Left lung (tissue), 10 donors: ENCODE data around the gene OLFML3. TPM values are rescaled to one million over a fixed set of nuclear protein-coding genes. Genes with fewer than 3 reads are reported as not detected.

Experiments used
- ATAC-seq: fragments of 200-7000 bp; cut with Tn5 transposase; one replicate; pipeline ENCODE4 v1.9.1; 2020; ENCODE audit warnings: moderate library complexity
- DNase-seq, 4 donors: peaks; one replicate each; pipeline ENCODE4 v3.0.0-alpha.2; 2013 to 2020
- H3K27ac ChIP-seq, 2 donors: fragments of 200-600 bp; sonication (generic) in 1 of 2; one replicate each; pipeline versions ENCODE4 v1.5.0 to v1.8.0; 2020 to 2021
- H3K27me3 ChIP-seq, 2 donors: fragments of 200-600 bp; sonication (generic) in 1 of 2; one replicate each; pipeline versions ENCODE4 v1.5.0 to v1.8.0; 2020 to 2021
- H3K36me3 ChIP-seq, 2 donors: fragments of 200-600 bp; sonication (generic) in 1 of 2; one replicate each; pipeline versions ENCODE4 v1.5.0 to v1.8.0; 2020 to 2021
- H3K4me1 ChIP-seq, 2 donors: fragments of 200-600 bp; one replicate each; pipeline ENCODE4 v1.8.0; 2021
- H3K4me3 ChIP-seq, 2 donors: fragments of 200-600 bp; sonication (generic) in 1 of 2; one replicate each; pipeline versions ENCODE4 v1.5.0 to v1.8.0; 2020 to 2021; ENCODE audit warnings: mild to moderate bottlenecking in 1 of 2
- H3K9me3 ChIP-seq, 2 donors: fragments of 200-600 bp; sonication (generic) in 1 of 2; one replicate each; pipeline versions ENCODE4 v1.5.0 to v1.8.0; 2020 to 2021
- intact Hi-C, 2 donors: fragments of 100-400 bp; cut with DNase I; formaldehyde crosslinking; loops; one replicate each; pipeline versions ENCODE4 v1.11.2 to v1.14.2; 2022
- polyA plus RNA-seq, 6 donors: library from polyadenylated mRNA; unstranded; fragments of 120-200 nt; gene quantifications; one replicate each; pipeline ENCODE4 v1.2.1, GENCODE V29; 2013; ENCODE audit not compliant: insufficient read length in 6 of 6
- total RNA-seq, 2 donors: library from RNA; stranded (reverse); fragmentation: NEBNext Ultra II Directional; extraction: Animal tissue kit (Norgen Biotek cat#: 25700); gene quantifications; one replicate each; pipeline ENCODE4 v1.2.1, GENCODE V29; 2021
- TF ChIP-seq, protein P1 (sequence below), 2 donors: fragments of 200-600 bp; sonication (generic) in 1 of 2; IDR thresholded peaks; one replicate each; pipeline versions ENCODE4 v1.5.0 to v1.8.0; 2021; ENCODE audit warnings: antibody characterized with exemption in 2 of 2
- donor health status: DM: no; HTN: yes; CAD: no.
- donor health status: DM: no; HTN: no; CAD: no.

Gene OLFML3
- total and polyA plus RNA-seq, 8 donors = 53.8 to 291 (median 259) TPM

DNA sequence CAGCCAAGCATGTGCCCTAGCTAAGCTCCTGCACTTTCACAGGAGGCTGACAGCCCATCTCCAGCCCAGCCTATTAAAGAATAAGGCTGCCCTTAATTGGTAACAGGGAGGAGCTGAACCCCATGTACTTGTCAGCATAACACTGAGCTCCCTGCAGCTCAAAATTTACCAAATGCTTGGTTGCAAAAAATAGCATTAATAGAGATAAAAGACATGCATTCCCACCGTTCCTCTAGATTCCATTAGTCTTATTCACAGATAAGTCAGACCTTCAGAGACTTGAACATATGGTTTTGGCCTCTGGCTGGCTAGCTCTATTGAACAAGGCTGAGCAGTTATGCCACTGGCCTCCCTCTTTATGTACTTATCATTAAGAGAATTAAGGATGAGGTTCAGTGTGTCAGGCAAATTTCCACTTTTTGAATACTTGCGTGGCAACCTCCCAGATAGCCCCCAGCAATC, 29.2 kb downstream of the OLFML3 start:
- Histone ChIP-seq H3K27ac (no peak overlapping the region), H3K4me3 (no peak overlapping the region), H3K4me1 (no peaks in the 10 kb centered on the region), H3K36me3 (no peaks in the 10 kb centered on the region), H3K27me3 (no peaks in the 10 kb centered on the region), H3K9me3 (peaks cover 0 to 2% of the 10 kb centered on the region in 2 donors)
- TF ChIP-seq, protein P1, sequence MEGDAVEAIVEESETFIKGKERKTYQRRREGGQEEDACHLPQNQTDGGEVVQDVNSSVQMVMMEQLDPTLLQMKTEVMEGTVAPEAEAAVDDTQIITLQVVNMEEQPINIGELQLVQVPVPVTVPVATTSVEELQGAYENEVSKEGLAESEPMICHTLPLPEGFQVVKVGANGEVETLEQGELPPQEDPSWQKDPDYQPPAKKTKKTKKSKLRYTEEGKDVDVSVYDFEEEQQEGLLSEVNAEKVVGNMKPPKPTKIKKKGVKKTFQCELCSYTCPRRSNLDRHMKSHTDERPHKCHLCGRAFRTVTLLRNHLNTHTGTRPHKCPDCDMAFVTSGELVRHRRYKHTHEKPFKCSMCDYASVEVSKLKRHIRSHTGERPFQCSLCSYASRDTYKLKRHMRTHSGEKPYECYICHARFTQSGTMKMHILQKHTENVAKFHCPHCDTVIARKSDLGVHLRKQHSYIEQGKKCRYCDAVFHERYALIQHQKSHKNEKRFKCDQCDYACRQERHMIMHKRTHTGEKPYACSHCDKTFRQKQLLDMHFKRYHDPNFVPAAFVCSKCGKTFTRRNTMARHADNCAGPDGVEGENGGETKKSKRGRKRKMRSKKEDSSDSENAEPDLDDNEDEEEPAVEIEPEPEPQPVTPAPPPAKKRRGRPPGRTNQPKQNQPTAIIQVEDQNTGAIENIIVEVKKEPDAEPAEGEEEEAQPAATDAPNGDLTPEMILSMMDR (IDR thresholded peaks at IDR 0.05) = no peak
- no peak for DNase-seq
- intact Hi-C loops = no loop called here
- ATAC-seq = no peak

GRCh38 chr1:114008993-114009392, 29.7 kb downstream of the OLFML3 start:
- no peak overlapping the region for H3K27ac ChIP-seq
- no peak for ATAC-seq
- H3K4me3 ChIP-seq = no peak overlapping the region
- no peak for DNase-seq
- H3K36me3 ChIP-seq = no peaks in the 10 kb centered on the region
- H3K4me1 ChIP-seq = no peaks in the 10 kb centered on the region
- TF ChIP-seq, protein P1 (IDR thresholded peaks at IDR 0.05) = no peak
- no peaks in the 10 kb centered on the region for H3K27me3 ChIP-seq
- intact Hi-C loops = no loop called here
- H3K9me3 ChIP-seq = peaks cover 0 to 2% of the 10 kb centered on the region in 2 donors

DNA sequence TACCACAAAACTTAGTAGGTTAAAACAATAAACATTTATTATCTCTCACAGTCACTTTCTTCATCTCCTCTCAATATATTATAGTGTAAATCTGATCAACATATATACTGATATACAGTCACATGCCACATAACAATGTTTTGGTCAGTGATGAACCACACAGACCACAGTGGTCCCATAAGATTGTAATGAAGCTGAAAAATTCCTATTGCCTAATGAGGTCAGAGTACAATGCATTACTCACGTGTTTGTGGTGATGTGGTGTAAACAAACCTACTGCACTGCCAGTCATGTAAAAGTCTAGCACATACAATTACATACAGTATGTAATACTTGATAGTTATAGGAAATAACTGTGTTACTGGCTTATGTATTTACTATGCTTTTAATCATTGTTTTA, 30.1 kb downstream of the OLFML3 start:
- H3K4me3 ChIP-seq = no peak overlapping the region
- H3K27me3 ChIP-seq = no peaks in the 10 kb centered on the region
- H3K4me1 ChIP-seq = no peaks in the 10 kb centered on the region
- intact Hi-C loops = no loop called here
- ATAC-seq = no peak
- H3K27ac ChIP-seq = no peak overlapping the region
- no peaks in the 10 kb centered on the region for H3K36me3 ChIP-seq
- DNase-seq = no peak
- H3K9me3 ChIP-seq = peaks cover 0 to 2% of the 10 kb centered on the region in 2 donors
- TF ChIP-seq, protein P1 (IDR thresholded peaks at IDR 0.05) = no peak

GRCh38 chr1:114010433-114011184, 31.3 kb downstream of the OLFML3 start:
- H3K4me1 ChIP-seq = no peaks in the 10 kb centered on the region
- ATAC-seq (no peak), DNase-seq (no peak)
- intact Hi-C loops = no loop called here
- no peak overlapping the region for H3K4me3 ChIP-seq
- H3K9me3 ChIP-seq = peaks cover 0 to 2% of the 10 kb centered on the region in 2 donors
- TF ChIP-seq, protein P1 (IDR thresholded peaks at IDR 0.05) = no peak
- H3K27ac ChIP-seq = no peak overlapping the region
- no peaks in the 10 kb centered on the region for H3K27me3 ChIP-seq
- no peaks in the 10 kb centered on the region for H3K36me3 ChIP-seq

- Histone ChIP-seq H3K9me3 (no peaks in the 10 kb centered on the region), H3K4me3 (no peak overlapping the region), H3K27me3 (no peaks in the 10 kb centered on the region), H3K4me1 (no peaks in the 10 kb centered on the region), H3K27ac (no peak overlapping the region), H3K36me3 (no peaks in the 10 kb centered on the region)
- DNase-seq (no peak), ATAC-seq (no peak)
- intact Hi-C loops = no loop called here
- TF ChIP-seq, protein P1 (IDR thresholded peaks at IDR 0.05) = no peak
Observed at GRCh38 chr1:114011796-114012195, 32.5 kb downstream of the OLFML3 start.
